Ishikawa (cell line): ENCODE data around the gene TGFBI.

ENCODE experiments used
- EP300 ChIP-seq: IDR thresholded peaks from 2 replicates; pipeline ENCODE4 v1.6.1; 2012; ENCODE audit warnings: borderline replicate concordance
- RAD21 ChIP-seq: IDR thresholded peaks from 2 replicates; pipeline ENCODE4 v1.6.1; 2012; ENCODE audit warnings: low read depth
- REST ChIP-seq: IDR thresholded peaks from 2 replicates; pipeline ENCODE4 v1.6.1; 2012; ENCODE audit warnings: low read depth, mild to moderate bottlenecking
- TAF1 ChIP-seq: IDR thresholded peaks from 2 replicates; pipeline ENCODE4 v1.6.1; 2012; ENCODE audit warnings: low read depth, mild to moderate bottlenecking
- TCF12 ChIP-seq: IDR thresholded peaks from 2 replicates; pipeline ENCODE4 v1.6.1; 2012; ENCODE audit warnings: low read depth
- TEAD4 ChIP-seq: IDR thresholded peaks from 2 replicates; pipeline ENCODE4 v1.6.1; 2012
- USF1 ChIP-seq: IDR thresholded peaks from 2 replicates; pipeline ENCODE4 v1.6.1; 2012
- YY1 ChIP-seq: IDR thresholded peaks from 2 replicates; pipeline ENCODE4 v1.6.1; 2012; ENCODE audit warnings: low read depth
- ZBTB7A ChIP-seq: IDR thresholded peaks from 2 replicates; pipeline ENCODE4 v1.6.1; 2012; ENCODE audit warnings: low read depth

- no peak for TF ChIP-seq RAD21
- no peak for TF ChIP-seq TCF12
- no peak for TF ChIP-seq USF1
- TF ChIP-seq ZBTB7A = no peak
- no peak for TF ChIP-seq EP300
- no peak for TF ChIP-seq REST
- TF ChIP-seq TAF1 = no peak
- TF ChIP-seq TEAD4 = no peak
- no peak for TF ChIP-seq YY1
These were observed 32.2 kb downstream of the TGFBI start for GRCh38 chr5:136060963-136061362.
